HepG2 (cell line): ENCODE results near the gene SMAP2. TPM values are rescaled to one million over a fixed set of nuclear protein-coding genes. Genes with fewer than 3 reads are reported as not detected.

Experiments used
- BCL3 ChIP-seq: sonication (generic); formaldehyde crosslinking; IDR thresholded peaks from 2 replicates; pipeline ENCODE4 v1.5.1; 2020; ENCODE audit warnings: mild to moderate bottlenecking, missing genetic modification reagents, moderate library complexity
- CBX1 ChIP-seq: IDR thresholded peaks from one replicate; pipeline ENCODE4 v1.6.1; 2016; ENCODE audit warnings: antibody characterized with exemption, low read depth
- CREB1 ChIP-seq, 2 experiments: fragments of 450-650 bp in 1 of 2; IDR thresholded peaks; 2 replicates each; pipeline ENCODE4 v1.6.1; 2016 to 2017; ENCODE audit warnings: control low read depth in 1 of 2, mild to moderate bottlenecking in 1 of 2, missing compliant biosample characterization in 1 of 2, missing genetic modification characterization in 1 of 2
- EED ChIP-seq: sonication (generic); formaldehyde crosslinking; IDR thresholded peaks from 2 replicates; pipeline ENCODE4 v1.5.0; 2020; ENCODE audit warnings: mild to moderate bottlenecking, missing genetic modification reagents
- FOXM1 ChIP-seq: sonication (generic); formaldehyde crosslinking; IDR thresholded peaks from 2 replicates; pipeline ENCODE4 v1.5.0; 2020; ENCODE audit warnings: missing genetic modification reagents
- FOXO1 ChIP-seq: sonication (generic); formaldehyde crosslinking; IDR thresholded peaks from 2 replicates; pipeline ENCODE4 v1.4.0; 2020; ENCODE audit warnings: missing genetic modification reagents
- FOXP4 ChIP-seq: sonication (generic); formaldehyde crosslinking; IDR thresholded peaks from 2 replicates; pipeline ENCODE4 v1.4.0; 2020; ENCODE audit warnings: missing genetic modification reagents
- GLMP ChIP-seq: sonication (generic); formaldehyde crosslinking; IDR thresholded peaks from 2 replicates; pipeline ENCODE4 v1.9.0; 2021; ENCODE audit warnings: missing genetic modification reagents, mild to moderate bottlenecking, borderline replicate concordance
- HOXA7 ChIP-seq: sonication (generic); formaldehyde crosslinking; IDR thresholded peaks from 2 replicates; pipeline ENCODE4 v1.8.1; 2022; ENCODE audit warnings: mild to moderate bottlenecking, missing genetic modification reagents, moderate library complexity
- MED1 ChIP-seq: sonication (generic); formaldehyde crosslinking; IDR thresholded peaks from 2 replicates; pipeline ENCODE4 v1.4.0; 2020; ENCODE audit warnings: missing genetic modification reagents
- NBN ChIP-seq: fragments of 450-650 bp; conservative IDR thresholded peaks from 2 replicates; pipeline ENCODE4 v1.6.1; 2017
- RXRA ChIP-seq: sonication (generic); formaldehyde crosslinking; IDR thresholded peaks from 2 replicates; pipeline ENCODE4 v1.5.1; 2020; ENCODE audit warnings: missing genetic modification reagents
- TFE3 ChIP-seq: IDR thresholded peaks from 2 replicates; pipeline ENCODE4 v1.6.1; 2016
- ZBTB43 ChIP-seq: sonication (generic); formaldehyde crosslinking; conservative IDR thresholded peaks from 2 replicates; pipeline ENCODE4 v1.4.0; 2020; ENCODE audit warnings: missing genetic modification reagents
- ZFP36 ChIP-seq: fragments of 150-350 bp; IDR thresholded peaks from 2 replicates; pipeline ENCODE4 v1.6.1; 2018; ENCODE audit warnings: borderline replicate concordance, low read length, low read depth; ENCODE audit not compliant: partially characterized antibody
- ZFP41 ChIP-seq: sonication (generic); formaldehyde crosslinking; IDR thresholded peaks from 2 replicates; pipeline ENCODE4 v1.4.0; 2020; ENCODE audit warnings: mild to moderate bottlenecking, missing genetic modification reagents, borderline replicate concordance
- ZNF138 ChIP-seq: sonication (generic); formaldehyde crosslinking; IDR thresholded peaks from 2 replicates; pipeline ENCODE4 v1.5.0; 2020; ENCODE audit warnings: mild to moderate bottlenecking, low read depth, missing genetic modification reagents
- ZNF766 ChIP-seq: sonication (generic); formaldehyde crosslinking; IDR thresholded peaks from 2 replicates; pipeline ENCODE4 v1.5.0; 2020; ENCODE audit warnings: missing genetic modification reagents, borderline replicate concordance
- ZNF879 ChIP-seq: sonication (generic); formaldehyde crosslinking; IDR thresholded peaks from 2 replicates; pipeline ENCODE4 v1.8.1; 2023; ENCODE audit warnings: missing genetic modification reagents
- ZSCAN29 ChIP-seq: sonication (generic); formaldehyde crosslinking; conservative IDR thresholded peaks from 2 replicates; pipeline ENCODE4 v1.4.0; 2020; ENCODE audit warnings: mild to moderate bottlenecking, missing genetic modification reagents
- polyA plus RNA-seq, 8 experiments: library from polyadenylated mRNA; depleted of rRNA in 3 of 8; stranded (reverse) in 7 of 8; unstranded in 1 of 8; fragments of >200 nt; fragmentation: Illumina TruSeq in 4 of 8; extraction: Trizol in 4 of 8; gene quantifications; 2 replicates each; pipeline versions ENCODE4 v1.2.1 to v1.2.3, GENCODE V29; 2011 to 2016; ENCODE audit warnings: low read depth in 4 of 8, missing spikeins in 1 of 8, mixed read lengths in 1 of 8; ENCODE audit not compliant: insufficient read depth in 1 of 8
- total RNA-seq, 5 experiments: library from RNA; depleted of rRNA; stranded (reverse); fragments of >200 nt; fragmentation: Illumina TruSeq; extraction: Trizol; gene quantifications; 2 replicates each; pipeline ENCODE4 v1.2.3, GENCODE V29; 2016; ENCODE audit warnings: low read depth in 1 of 5

SMAP2 gene
- total and polyA plus RNA-seq, 2 of the 13 experiments (the other 11 are each of a cell fraction or from before 2014, with no cell fraction given): 19.0 to 22.3 TPM

GRCh38 chr1:40414331-40414730 is 40.8 kb downstream of the SMAP2 start (continued):
- TF ChIP-seq TFE3 (CRISPR knock-in tag) (no peak), GLMP (CRISPR knock-in tag) (no peak), FOXP4 (CRISPR knock-in tag) (no peak), NBN (no peak), ZFP36 (no peak), FOXM1 (no peak), BCL3 (CRISPR knock-in tag) (no peak), CREB1 (IDR thresholded peaks at IDR 0.05) (no peak), CREB1 (CRISPR knock-in tag; IDR thresholded peaks at IDR 0.05) (no peak), CBX1 (no peak), ZSCAN29 (CRISPR knock-in tag) (no peak), RXRA (CRISPR knock-in tag) (no peak; the same call in 1 of the 2 replicates), ZNF138 (CRISPR knock-in tag) (no peak), EED (CRISPR knock-in tag) (no peak), HOXA7 (CRISPR knock-in tag) (no peak), MED1 (CRISPR knock-in tag) (peak; percentile 62), ZNF766 (CRISPR knock-in tag) (no peak), ZNF879 (no peak), ZBTB43 (CRISPR knock-in tag) (no peak), FOXO1 (CRISPR knock-in tag) (peak; percentile 11; the same call in 1 of the 2 replicates), ZFP41 (CRISPR knock-in tag) (no peak)
